Measurements from ENCODE around the gene GNG7.
A peak's percentile ranks its signal among the peaks of the same experiment; 100 is the strongest.
"Not testable (repeated sequence)": the region's sequence is repeated elsewhere in the genome, so short reads cannot be mapped to it uniquely, and the experiment has no call there.

Gene GNG7

DNA sequence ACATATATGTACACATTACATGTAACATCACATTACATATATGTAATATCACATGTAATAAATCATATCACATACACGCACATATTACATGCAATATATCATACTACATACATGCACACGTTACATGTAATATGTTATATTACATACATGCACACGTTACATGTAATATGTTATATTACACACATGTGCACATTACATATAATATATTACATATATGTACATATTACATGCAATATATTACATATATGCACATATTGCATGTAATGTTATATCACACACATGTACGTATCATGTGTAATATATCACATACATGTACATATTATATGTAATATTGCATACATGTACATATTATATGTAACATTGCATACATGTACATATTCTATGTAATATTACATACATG is 149.0 kb downstream of the GNG7 start:
- intact Hi-C loops (cut with micrococcal nuclease), result loop anchor here (2.0 kb wide), 1 partner anchor 79 kb away; no protein-coding TSS in a partner anchor
- Mint-ChIP-seq H3K9me3 (no peaks in the 10 kb centered on the region), H3K36me3 (ENCODE audit: low read depth) (no peaks in the 10 kb centered on the region), H3K27me3 (peaks cover 15% of the 10 kb centered on the region), H3K27ac (no peak overlapping the region), H3K4me3 (no peak overlapping the region), H3K4me1 (ENCODE audit: low read depth) (peaks cover 67% of the 10 kb centered on the region)

DNA sequence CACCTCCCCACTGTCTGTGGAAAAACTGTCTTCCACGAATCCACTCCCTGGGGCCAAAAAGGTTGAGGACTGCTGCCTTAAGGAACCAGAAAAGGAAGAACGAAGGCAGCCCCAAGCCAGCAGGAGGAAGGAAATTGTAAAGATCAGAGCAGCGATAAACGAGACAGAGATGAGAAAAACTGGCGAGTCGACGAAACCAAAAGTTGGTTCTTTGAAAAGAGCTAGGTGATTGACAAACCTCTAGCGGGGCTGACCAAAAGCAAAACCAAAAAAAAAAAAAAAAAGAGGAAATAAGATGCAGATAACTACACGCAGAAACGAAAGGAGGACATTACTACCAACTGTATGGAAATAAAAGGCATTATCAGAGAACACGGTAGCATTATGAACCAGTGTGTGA is 149.6 kb downstream of the GNG7 start:
- H3K36me3 Mint-ChIP-seq (ENCODE audit: low read depth), result no peaks in the 10 kb centered on the region
- intact Hi-C loops (cut with micrococcal nuclease), result loop anchor here (2.0 kb wide), 1 partner anchor 78 kb away; no protein-coding TSS in a partner anchor
- no peaks in the 10 kb centered on the region for H3K9me3 Mint-ChIP-seq
- H3K27me3 Mint-ChIP-seq, result peaks cover 14% of the 10 kb centered on the region
- peak overlapping the region; percentile 62 for H3K4me3 Mint-ChIP-seq
- peak overlapping the region; percentile 79 for H3K27ac Mint-ChIP-seq
- H3K4me1 Mint-ChIP-seq (ENCODE audit: low read depth), result peaks cover 67% of the 10 kb centered on the region

DNA sequence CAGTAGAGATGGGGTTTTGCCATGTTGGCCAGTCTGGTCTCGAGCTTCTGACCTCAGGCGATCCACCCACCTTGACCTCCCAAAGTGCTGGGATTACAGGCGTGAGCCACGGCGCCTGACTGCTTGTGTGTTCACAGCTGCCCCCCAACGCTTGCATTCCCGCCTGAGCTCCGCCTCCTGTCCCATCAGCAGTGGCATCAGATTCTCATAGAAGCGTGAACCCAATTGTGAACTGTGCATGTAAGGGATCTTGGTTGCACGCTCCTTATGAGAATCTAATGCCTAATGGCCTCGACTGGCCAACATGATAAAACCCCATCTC is 150.7 kb downstream of the GNG7 start:
- no peak overlapping the region for H3K4me3 Mint-ChIP-seq
- H3K27me3 Mint-ChIP-seq, result peaks cover 13% of the 10 kb centered on the region
- H3K4me1 Mint-ChIP-seq (ENCODE audit: low read depth), result peaks cover 66% of the 10 kb centered on the region
- H3K27ac Mint-ChIP-seq, result peak overlapping the region; percentile 16
- H3K36me3 Mint-ChIP-seq (ENCODE audit: low read depth), result no peaks in the 10 kb centered on the region
- no peaks in the 10 kb centered on the region for H3K9me3 Mint-ChIP-seq
- intact Hi-C loops (cut with micrococcal nuclease), result loop anchor here (2.0 kb wide), 1 partner anchor 77 kb away; no protein-coding TSS in a partner anchor

DNA sequence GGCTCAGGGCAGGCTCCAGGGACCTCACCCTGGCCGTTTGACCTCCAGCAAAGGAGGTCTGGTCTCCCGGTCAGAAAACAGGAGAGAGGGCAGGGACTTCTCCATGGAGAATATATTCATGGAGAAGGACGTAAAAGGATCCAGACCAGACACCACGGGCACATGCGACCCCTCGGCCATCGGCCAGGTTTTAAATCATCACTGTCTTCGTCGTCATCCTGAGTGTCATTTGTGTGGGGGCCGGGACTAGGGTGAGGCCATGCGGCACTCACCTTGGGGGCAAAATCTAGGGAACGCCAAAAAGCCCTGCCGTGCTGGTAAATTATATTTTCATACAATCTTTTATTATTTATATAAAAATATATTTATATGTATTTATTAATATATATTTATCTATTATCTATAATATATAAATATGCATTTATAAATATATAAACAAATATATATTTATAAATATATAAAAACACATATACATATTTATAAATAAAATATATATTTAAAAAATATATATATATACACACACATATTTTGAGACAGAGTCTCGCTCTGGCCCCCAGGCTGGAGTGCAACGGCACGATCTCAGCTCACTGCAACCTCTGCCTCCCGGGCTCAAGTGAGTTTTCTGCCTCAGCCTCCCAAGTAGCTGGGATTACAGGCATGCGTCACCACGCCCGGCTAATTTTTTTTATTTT is 151.2 kb downstream of the GNG7 start:
- no peak overlapping the region for H3K4me3 Mint-ChIP-seq
- peaks cover 11% of the 10 kb centered on the region for H3K27me3 Mint-ChIP-seq
- no peaks in the 10 kb centered on the region for H3K36me3 Mint-ChIP-seq (ENCODE audit: low read depth)
- no peaks in the 10 kb centered on the region for H3K9me3 Mint-ChIP-seq
- intact Hi-C loops (cut with micrococcal nuclease), result no loop called here
- peaks cover 64% of the 10 kb centered on the region for H3K4me1 Mint-ChIP-seq (ENCODE audit: low read depth)
- peak overlapping the region; percentile 86 for H3K27ac Mint-ChIP-seq

DNA sequence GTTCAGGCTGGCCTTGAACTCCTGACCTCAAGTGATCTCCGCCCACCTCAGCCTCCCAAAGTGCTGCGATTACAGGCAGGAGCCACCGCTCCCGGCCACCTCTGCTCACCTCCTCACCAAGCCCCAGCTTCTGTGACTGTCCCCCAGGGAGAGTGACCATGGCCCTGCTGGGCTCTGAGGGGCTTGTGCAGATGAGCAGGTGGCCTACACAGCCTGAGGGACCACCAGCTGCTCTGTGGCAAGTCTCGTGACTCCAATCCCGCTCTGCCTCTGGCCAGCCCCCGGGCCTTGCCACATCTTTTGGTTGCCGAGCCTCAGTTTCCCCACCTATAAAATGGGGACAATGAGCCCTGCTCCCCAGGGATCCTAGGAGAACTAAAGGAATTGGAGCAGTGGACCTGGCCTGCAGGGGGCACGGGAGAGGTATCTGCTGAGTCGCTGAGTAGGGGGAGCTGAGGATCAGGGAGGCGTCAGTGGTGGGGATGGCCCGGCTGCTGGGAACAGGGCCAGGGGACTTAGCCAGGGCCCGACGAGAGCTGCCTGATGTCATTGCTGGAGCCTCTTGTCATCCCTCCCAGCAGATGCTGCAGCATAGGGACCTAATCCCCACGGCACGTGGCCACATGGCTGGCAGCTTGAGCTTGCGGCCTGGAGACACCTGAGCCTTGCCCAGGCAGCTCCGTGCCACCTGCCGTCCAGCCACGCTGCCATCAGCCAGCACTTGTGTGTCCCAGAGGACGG is 151.9 kb downstream of the GNG7 start:
- intact Hi-C loops (cut with micrococcal nuclease), result no loop called here
- Mint-ChIP-seq H3K27me3 (peaks cover 11% of the 10 kb centered on the region), H3K9me3 (no peaks in the 10 kb centered on the region), H3K27ac (peak overlapping the region; percentile 86), H3K36me3 (ENCODE audit: low read depth) (no peaks in the 10 kb centered on the region), H3K4me3 (no peak overlapping the region), H3K4me1 (ENCODE audit: low read depth) (peaks cover 65% of the 10 kb centered on the region)

DNA sequence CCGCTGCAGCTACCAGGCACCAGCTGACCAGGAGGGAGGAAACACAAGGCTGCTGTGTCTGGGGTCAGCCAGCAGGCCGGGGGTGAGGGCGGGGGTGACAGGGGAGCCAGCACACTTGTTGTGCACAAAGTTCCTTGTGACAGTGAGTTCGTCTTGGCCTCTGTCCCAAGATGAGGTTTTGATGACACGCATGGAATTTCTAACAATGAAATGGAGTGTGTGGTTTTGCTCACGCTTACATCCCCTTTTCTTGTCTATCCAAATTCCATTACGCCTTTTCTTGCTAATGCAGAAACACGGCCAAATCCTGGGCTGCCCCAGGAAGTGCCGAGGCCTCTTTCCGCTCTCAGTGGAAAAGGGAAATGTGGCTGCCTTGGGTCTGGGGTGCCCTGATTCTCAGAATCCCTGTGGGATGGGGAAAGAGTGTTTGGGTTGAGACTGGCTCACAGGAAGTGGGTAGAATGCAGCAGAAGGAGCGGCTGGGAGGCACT is 152.7 kb downstream of the GNG7 start:
- peak overlapping the region; percentile 86 for H3K27ac Mint-ChIP-seq
- peaks cover 9% of the 10 kb centered on the region for H3K27me3 Mint-ChIP-seq
- intact Hi-C loops (cut with micrococcal nuclease), result no loop called here
- H3K4me1 Mint-ChIP-seq (ENCODE audit: low read depth), result peaks cover 56% of the 10 kb centered on the region
- peak overlapping the region; percentile 34 for H3K4me3 Mint-ChIP-seq
- no peaks in the 10 kb centered on the region for H3K9me3 Mint-ChIP-seq
- H3K36me3 Mint-ChIP-seq (ENCODE audit: low read depth), result no peaks in the 10 kb centered on the region

DNA sequence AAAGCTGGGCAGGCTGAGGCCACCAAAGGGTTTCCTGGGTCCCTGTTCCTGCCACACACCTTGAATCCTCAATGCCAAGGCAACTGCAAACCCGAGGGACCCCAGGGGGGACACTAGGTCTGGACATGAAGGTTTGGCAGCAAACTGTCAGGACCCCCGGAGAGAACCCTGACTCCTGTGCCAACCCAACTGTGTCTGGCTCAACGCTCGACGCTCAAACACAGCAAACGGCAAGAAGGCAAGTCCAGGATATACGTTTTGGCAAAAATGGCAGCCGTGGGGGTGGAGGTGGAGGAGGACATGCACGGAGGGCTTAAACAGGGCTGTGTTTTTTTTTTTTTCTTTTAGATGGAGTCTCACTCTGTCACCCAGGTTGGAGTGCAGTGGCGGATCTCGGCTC is 153.5 kb downstream of the GNG7 start:
- Mint-ChIP-seq H3K27me3 (peaks cover 12% of the 10 kb centered on the region), H3K27ac (peak overlapping the region; percentile 86), H3K4me1 (ENCODE audit: low read depth) (peaks cover 60% of the 10 kb centered on the region), H3K36me3 (ENCODE audit: low read depth) (no peaks in the 10 kb centered on the region), H3K4me3 (no peak overlapping the region), H3K9me3 (no peaks in the 10 kb centered on the region)
- intact Hi-C loops (cut with micrococcal nuclease), result no loop called here

DNA sequence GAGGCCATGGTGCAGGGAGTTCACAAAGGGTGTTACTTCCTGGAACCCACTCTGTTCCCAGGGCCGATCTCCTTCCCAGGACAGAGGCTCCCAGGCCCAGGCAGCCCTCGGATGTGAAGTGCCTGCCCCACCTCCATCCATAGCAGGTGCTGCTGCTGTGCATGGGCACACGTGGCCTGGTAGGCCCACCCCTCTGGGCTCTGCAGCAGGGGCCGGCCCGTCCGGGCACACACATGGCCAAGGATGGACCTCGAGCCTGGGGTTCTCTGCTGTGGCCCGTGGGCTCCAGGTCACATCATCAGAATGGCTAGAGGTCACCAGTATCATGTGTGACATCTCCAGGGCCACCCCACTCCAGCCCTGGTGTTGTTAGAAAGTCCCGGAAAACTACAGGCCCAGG is 154.8 kb downstream of the GNG7 start:
- Mint-ChIP-seq H3K27me3 (peaks cover 15% of the 10 kb centered on the region), H3K4me3 (no peak overlapping the region), H3K4me1 (ENCODE audit: low read depth) (peaks cover 67% of the 10 kb centered on the region), H3K36me3 (ENCODE audit: low read depth) (no peaks in the 10 kb centered on the region), H3K9me3 (no peaks in the 10 kb centered on the region), H3K27ac (peak overlapping the region; percentile 77)
- intact Hi-C loops (cut with micrococcal nuclease), result no loop called here

DNA sequence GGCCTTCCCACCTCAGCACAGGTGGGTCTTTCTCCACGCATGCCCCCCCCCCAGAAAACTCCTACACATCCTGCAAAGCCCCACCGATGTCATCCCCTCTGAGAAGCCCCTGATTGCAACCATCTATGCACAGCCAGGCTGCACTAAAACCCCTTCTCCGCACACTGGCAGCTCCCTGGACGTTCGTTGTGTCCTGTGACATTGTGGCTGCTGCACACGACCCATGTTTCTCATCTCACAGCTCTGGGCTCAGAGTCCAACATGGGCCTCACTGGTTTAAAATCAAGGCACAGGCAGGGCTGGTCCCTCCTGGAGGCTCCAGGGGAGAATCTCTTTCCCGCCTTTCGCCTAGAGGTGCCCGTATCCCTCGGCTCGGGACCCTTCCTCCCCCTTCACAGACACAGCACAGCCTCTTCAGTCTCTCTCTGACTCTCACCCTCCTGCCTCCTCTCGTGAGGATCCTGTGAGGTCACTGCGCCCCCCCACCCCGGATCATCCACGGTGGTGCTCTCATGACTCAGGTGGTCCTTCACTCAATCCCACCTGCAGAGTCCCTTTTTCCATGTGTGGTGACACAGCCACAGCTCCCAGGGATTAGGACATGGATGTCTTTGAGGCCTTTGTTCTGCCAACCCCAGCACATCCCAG is 155.3 kb downstream of the GNG7 start:
- peaks cover 15% of the 10 kb centered on the region for H3K27me3 Mint-ChIP-seq
- H3K9me3 Mint-ChIP-seq, result no peaks in the 10 kb centered on the region
- H3K4me1 Mint-ChIP-seq (ENCODE audit: low read depth), result peaks cover 67% of the 10 kb centered on the region
- intact Hi-C loops (cut with micrococcal nuclease), result no loop called here
- no peaks in the 10 kb centered on the region for H3K36me3 Mint-ChIP-seq (ENCODE audit: low read depth)
- H3K27ac Mint-ChIP-seq, result peak overlapping the region; percentile 77
- H3K4me3 Mint-ChIP-seq, result no peak overlapping the region

DNA sequence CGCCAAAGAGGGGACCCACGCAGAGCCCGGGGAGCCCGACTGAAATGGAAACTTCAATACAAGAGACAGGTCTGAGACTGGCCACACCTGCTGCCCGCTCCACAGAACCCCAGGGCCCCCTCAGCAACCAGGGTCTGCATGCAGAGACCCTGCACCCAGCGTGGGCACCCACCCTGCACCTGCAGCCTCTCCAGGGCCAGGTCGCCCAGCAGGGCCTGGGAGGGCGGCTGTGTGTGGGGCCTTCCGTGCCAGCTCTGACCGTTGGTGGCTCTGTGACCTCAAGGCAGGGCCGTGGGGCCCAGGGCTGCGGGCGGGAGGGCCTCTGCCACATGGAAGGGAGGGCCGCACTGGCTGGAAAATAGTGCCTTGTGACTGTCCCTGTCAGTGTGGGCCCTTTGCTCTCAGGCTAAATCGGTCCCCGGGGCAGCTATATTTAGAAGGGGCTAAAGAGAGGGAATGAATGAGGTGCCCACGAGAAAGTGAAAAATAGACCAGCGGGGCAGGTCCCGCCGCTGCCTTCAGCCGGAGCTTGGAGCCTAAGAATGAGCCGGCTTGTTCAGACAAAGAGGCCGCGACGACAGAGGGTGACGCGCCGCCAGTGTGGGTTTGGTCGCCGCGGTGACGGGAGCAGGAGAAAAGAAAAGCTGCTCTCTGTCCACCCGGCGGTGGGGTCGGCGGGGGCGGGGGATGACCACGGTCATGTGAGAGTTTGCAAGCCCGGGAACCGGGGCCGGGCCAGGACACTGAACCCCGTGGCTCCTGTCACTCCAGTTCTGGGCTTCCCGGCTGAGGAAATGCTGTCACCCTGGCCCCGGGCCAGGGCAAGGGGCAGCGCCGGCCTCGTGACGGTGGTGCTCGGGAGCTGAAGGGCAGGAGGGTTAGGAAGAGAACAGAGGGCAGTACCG is 156.1 kb downstream of the GNG7 start:
- Mint-ChIP-seq H3K27ac (peak overlapping the region; percentile 77), H3K4me3 (no peak overlapping the region), H3K4me1 (ENCODE audit: low read depth) (peaks cover 66% of the 10 kb centered on the region), H3K9me3 (no peaks in the 10 kb centered on the region), H3K36me3 (ENCODE audit: low read depth) (no peaks in the 10 kb centered on the region), H3K27me3 (peaks cover 15% of the 10 kb centered on the region)
- intact Hi-C loops (cut with micrococcal nuclease), result no loop called here

DNA sequence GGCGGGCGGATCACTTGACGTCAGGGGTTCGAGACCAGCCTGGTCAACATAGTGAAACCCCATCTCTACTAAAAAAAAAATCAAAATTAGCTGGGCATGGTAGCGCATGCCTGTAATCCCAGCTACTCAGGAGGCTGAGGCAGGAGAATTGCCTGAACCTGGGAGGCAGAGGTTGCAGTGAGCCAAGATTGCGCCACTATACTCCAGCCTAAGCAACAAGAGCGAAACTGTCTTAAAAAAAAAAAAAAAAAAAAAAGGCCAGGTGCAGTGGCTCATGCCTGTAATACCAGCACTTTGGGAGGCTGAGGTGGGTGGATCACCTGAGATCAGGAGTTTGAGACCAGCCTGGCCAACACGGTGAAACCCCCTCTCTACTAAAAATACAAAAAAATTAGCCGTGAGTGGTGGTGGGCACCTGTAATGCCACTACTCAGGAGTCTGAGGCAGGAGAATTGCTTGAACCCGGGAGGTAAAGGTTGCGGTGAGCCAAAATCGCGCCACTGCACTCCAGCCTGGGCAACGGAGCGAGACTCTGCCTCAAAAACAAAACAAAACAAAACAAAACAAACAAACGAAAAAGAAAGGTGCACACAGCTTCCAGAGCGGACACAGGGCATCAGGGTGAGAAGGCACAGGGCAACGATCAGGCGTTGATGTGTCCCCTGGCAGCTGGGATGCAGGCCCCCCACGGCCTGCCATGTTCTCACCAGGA is 156.9 kb downstream of the GNG7 start:
- H3K4me3 Mint-ChIP-seq; intact Hi-C loops (cut with micrococcal nuclease); H3K36me3 Mint-ChIP-seq (ENCODE audit: low read depth); H3K9me3 Mint-ChIP-seq: not testable (repeated sequence)
- Mint-ChIP-seq H3K4me1 (ENCODE audit: low read depth) (peaks cover 59% of the 10 kb centered on the region), H3K27me3 (peaks cover 15% of the 10 kb centered on the region), H3K27ac (peak overlapping the region; percentile 77)

DNA sequence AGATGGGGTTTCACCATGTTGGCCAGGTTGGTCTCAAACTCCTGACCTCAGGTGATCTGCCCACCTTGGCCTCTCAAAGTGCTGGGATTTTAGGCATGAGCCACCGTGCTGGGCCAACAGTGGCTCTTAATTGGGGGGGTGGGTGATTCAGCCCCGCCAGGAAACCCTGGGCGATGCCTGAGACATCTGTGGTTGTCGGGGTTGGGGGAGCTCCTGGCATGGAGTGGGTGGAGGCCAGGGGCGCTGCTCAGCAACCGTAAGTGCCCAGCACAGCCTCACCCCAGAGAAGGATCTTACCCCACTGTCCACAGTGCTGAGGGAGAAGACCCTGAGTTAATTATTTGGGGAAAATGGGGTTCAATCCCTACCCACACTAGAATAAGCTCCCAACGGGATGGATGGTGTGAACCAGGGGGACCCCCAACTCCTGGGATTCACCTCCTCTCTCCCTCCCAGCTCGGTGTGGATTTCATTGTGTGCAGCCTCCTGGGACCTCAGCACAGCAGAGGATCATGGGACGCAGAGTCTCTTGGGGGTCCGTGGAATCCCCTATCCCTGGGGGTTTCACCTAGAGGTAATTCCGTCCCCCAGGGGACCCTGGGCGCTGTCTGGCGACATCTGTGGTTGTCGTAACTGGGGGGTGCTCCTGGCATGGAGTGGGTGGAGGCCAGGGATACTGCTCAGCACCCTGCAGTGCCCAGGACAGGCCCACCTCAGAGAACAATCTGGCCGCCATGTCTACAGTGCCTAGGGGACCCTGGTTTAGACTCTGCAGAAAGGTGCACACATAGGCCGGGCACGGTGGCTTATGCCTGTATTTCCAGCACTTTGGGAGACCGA is 157.7 kb downstream of the GNG7 start:
- H3K9me3 Mint-ChIP-seq, result no peaks in the 10 kb centered on the region
- H3K27ac Mint-ChIP-seq, result peak overlapping the region; percentile 77
- H3K4me1 Mint-ChIP-seq (ENCODE audit: low read depth), result peaks cover 56% of the 10 kb centered on the region
- H3K4me3 Mint-ChIP-seq, result no peak overlapping the region
- H3K36me3 Mint-ChIP-seq (ENCODE audit: low read depth), result no peaks in the 10 kb centered on the region
- H3K27me3 Mint-ChIP-seq, result peaks cover 16% of the 10 kb centered on the region
- intact Hi-C loops (cut with micrococcal nuclease), result no loop called here

Data from dendritic cell treated with granulocyte-macrophage colony-stimulating factor and Interleukin-4, amounts not matched to agents 40 ng/mL and 50 ng/mL, for 4 days (primary cell).